ENCODE data around the gene BTBD2.

DNA sequence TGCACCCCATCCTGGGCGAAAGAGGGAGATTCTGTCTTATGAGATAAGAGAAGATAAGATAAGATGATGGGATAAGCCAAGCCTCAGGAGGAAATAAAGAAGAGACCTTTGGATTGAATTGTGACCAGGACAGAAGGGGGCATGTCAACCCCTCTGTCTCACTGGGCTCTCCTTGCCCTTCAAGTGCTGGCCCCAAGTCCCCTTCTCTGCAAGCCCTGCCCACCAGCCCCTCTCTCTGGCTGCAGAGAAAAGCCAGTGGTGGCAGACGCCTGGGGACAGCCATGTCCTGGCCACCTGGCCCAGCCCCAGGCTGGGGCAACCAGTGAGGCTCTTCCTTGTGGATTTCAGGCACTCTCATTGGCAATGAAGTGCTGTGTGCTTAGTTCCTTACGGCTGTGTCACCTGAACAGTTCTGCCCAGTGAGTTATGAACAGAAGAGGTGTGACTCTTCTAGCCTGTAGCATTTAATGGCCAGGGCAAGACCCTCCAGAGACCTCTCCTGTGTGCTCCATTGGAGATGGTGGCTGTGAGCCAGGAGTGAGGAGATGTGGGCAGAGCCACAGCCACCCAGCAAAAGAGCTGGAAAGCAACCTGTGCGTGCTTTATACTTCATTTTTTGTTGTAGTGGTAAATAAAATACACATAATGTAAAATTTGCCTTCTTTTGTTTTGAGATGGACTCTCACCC is 6.1 kb upstream of the BTBD2 start:
- no peak for TF ChIP-seq EZH2 (IDR thresholded peaks at IDR 0.05)
- no peak for TF ChIP-seq POLR2AphosphoS5 (IDR thresholded peaks at IDR 0.05; ENCODE audit: borderline replicate concordance, low read depth, low read length)

Data from SK-N-MC (cell line).